GM06990 (cell line): Measurements from ENCODE around the gene SMARCD2.

Source experiments
- DNase-seq: peaks from one replicate; pipeline ENCODE4 v3.0.0-alpha.2; 2011; ENCODE audit not compliant: insufficient read length; ENCODE audit errors: extremely low read depth
- H3K27me3 ChIP-seq: replicated peaks from 2 replicates; pipeline ENCODE4 v1.6.0; 2011; ENCODE audit warnings: low read length; ENCODE audit not compliant: control insufficient read depth, insufficient read depth
- H3K36me3 ChIP-seq: 2 replicates; pipeline ENCODE4 v1.5.1; 2011; ENCODE audit warnings: low read length; ENCODE audit not compliant: control insufficient read depth, insufficient read depth
- H3K4me3 ChIP-seq: replicated peaks from 2 replicates; pipeline ENCODE4 v1.5.1; 2011; ENCODE audit warnings: low read depth, mild to moderate bottlenecking, control low read depth, low read length
- TF ChIP-seq, protein P1 (sequence below): IDR thresholded peaks from 2 replicates; pipeline ENCODE4 v1.5.1; 2011; ENCODE audit warnings: low read length, control low read depth, mild to moderate bottlenecking, inconsistent platforms; ENCODE audit not compliant: insufficient read depth, poor library complexity, severe bottlenecking

SMARCD2 gene

DNA sequence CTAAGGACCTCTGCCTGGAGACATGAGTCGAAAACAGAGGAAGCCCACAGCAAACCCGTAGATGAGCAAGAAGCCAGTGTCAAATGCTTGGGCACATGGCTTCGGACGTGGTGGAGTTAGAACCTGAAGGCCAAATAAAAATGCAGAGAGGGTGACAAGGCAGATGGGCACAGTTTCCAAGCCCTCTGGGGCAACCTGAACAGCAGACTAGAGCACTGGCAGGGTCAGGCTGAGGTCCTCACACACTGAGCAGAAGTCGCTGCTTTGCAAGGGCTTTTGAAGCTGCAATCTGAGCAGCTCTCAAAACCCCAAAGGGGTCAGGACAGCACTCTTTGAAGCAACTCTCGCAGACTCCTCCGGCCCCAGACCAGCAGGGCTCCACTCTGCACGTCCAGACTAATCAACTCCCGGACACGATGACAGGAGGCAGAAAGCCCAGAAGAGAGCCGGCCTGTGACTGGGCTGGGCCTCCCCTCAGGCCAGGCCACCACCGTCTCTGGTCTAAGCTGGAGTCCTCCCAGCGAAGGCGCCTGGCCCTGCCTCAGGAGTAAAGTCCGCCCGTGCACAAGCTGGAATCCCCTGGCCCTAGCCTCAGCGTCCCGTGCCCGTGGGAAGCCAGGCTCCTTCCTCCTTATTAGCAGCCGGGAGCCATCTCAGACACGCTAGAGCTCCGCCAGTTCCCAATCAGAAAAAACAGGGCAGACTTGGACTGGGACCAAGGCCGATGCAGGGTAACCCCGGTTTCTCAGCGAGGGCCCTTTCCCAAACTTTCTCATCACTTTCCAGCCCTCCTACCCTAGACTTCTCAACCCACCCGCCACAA lies 924 bp downstream of the SMARCD2 start:
- Histone ChIP-seq H3K36me3 (peaks cover 10% of the 10 kb centered on the region), H3K4me3 (peak overlapping the region; percentile 89), H3K27me3 (no peaks in the 10 kb centered on the region)
- peak; percentile 53 for DNase-seq
- TF ChIP-seq, protein P1, sequence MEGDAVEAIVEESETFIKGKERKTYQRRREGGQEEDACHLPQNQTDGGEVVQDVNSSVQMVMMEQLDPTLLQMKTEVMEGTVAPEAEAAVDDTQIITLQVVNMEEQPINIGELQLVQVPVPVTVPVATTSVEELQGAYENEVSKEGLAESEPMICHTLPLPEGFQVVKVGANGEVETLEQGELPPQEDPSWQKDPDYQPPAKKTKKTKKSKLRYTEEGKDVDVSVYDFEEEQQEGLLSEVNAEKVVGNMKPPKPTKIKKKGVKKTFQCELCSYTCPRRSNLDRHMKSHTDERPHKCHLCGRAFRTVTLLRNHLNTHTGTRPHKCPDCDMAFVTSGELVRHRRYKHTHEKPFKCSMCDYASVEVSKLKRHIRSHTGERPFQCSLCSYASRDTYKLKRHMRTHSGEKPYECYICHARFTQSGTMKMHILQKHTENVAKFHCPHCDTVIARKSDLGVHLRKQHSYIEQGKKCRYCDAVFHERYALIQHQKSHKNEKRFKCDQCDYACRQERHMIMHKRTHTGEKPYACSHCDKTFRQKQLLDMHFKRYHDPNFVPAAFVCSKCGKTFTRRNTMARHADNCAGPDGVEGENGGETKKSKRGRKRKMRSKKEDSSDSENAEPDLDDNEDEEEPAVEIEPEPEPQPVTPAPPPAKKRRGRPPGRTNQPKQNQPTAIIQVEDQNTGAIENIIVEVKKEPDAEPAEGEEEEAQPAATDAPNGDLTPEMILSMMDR, result no peak

DNA sequence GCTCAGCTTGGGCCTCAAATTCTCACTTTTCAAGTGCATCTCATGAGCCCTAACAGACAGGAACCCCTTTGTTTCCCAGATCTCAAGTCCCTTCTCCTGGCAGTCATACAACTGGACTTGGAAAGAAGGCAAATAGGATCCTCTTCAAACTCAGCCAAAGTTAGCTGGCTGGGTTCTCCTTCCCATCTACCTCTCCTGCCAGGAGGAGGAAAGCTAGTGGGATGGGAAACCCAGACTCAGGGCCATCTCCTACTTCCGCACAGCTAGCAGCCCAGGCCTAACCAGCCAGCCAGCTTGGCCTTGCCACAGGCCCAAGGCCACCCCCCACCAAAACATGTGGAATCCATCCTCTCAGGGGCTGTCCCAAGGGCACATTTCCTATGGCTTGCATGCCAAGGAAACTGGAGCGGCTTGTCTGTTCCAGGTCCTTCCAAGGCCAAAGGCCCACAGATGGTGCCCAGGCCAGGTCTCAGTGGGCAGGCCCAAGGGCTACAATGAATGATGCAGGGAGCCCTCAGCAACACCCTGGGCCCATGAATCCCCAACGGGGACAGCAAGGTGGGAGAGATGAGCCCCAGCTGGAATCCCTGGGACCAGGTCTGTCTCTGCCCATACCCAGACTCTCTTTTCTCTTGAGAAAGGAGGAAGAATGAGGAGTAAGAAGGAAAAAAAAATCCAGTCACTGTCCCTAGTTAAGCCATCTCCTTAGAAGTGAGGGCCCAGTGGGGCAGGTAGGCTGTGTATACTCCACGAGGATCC lies 1.7 kb downstream of the SMARCD2 start:
- no peaks in the 10 kb centered on the region for H3K27me3 ChIP-seq
- peak overlapping the region; percentile 89 for H3K4me3 ChIP-seq
- TF ChIP-seq, protein P1, result no peak
- DNase-seq, result no peak
- peaks cover 12% of the 10 kb centered on the region for H3K36me3 ChIP-seq

DNA sequence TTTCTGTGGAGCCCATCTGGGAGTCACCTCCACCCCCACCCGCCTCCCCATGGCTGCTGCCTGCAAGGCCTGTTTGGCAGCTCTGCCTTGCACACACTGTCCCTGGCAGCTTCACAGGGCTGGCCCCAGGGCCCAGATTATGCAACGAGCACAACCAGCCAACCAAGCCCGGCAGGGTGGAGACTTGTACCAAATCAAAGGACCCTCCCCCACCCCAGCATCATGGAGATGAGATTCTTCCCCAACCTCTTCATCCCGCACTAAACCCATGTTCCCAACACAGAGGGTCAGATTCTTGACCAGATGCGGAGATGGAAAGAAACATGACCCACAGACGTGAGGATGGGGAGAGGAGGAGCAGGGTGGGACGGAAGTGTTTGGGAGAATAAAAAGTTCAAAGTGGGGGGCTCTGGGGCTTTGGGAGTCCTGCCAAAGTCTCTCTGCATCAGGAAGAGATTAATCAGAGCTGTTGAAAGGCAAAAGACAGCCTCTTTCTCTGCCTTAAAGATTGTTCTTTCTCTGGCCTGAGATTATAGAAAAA lies 3.8 kb downstream of the SMARCD2 start:
- peaks cover 21% of the 10 kb centered on the region for H3K36me3 ChIP-seq
- TF ChIP-seq, protein P1, result no peak
- no peaks in the 10 kb centered on the region for H3K27me3 ChIP-seq
- H3K4me3 ChIP-seq, result no peak overlapping the region
- DNase-seq, result no peak

DNA sequence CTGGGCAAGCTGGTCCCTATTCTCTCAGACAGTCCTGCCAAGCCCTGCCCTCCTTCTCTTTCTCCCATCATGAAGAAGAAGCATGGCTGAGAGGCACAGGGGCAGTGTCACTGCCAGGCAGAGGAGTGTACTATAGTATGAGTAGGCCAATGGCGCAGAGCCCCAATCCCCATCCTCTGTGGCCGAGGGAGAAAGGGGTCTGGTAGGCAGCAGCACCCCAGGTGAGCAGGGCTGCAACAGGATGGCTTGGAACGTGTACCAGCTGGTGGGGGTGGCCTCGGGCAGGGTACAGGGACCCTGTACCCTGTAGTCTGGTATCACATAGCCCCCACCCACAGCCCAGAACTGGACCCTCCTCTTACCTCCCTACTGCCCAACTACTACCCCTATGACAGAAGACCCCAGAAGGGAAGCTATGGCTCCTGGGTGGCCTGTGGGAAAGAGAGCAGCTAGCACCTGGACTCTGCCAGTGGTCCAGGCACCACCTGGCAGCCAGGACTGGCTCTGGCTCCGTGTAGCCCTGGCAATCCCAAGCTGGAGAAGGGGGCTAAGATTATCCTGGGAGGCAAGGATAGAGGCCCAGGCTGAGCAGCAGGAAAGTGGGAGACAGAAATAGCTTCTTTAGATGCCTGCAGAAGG lies 4.4 kb downstream of the SMARCD2 start:
- no peak for DNase-seq
- no peak overlapping the region for H3K4me3 ChIP-seq
- TF ChIP-seq, protein P1, result no peak
- no peaks in the 10 kb centered on the region for H3K27me3 ChIP-seq
- peaks cover 28% of the 10 kb centered on the region for H3K36me3 ChIP-seq

DNA sequence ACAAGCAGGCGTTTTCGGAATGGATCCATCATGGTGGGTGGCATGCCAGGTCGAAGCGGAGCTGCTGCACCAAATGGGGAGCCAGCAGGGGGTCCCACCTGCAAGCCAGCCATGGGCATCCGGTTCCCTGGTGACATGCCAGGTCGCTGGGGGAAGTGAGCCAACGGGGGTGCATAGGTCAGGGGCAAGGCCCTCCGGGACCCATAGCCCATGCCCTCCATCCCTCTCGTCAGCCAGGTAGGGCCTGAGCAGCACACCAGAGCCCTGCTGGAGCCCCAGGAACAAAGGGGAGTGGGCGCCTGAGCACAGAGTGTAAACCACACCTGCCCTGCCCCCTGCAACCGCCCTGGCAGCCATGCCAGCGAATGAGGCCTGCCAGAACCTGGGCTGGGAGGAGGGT lies 5.0 kb downstream of the SMARCD2 start:
- no peak for DNase-seq
- no peak overlapping the region for H3K4me3 ChIP-seq
- no peaks in the 10 kb centered on the region for H3K27me3 ChIP-seq
- TF ChIP-seq, protein P1, result no peak
- H3K36me3 ChIP-seq, result peaks cover 33% of the 10 kb centered on the region
